ENCODE measurements around the gene NUP58. TPM values are rescaled to one million over a fixed set of nuclear protein-coding genes. Genes with fewer than 3 reads are reported as not detected.

Gene NUP58
- total and polyA plus RNA-seq, 4 donors: 25.6 to 82.5 (median 54.0) TPM

- no peak for ATAC-seq (ENCODE audit: insufficient read depth, low FRiP score)
- Histone ChIP-seq H3K27ac (ENCODE audit: low read depth in 1 of 2, low read length in 1 of 2) (no peak overlapping the region), H3K27me3 (ENCODE audit: control insufficient read depth in 3 of 3, insufficient read depth in 3 of 3, low read length in 2 of 3) (peaks cover 2 to 6% (median 3%) of the 10 kb centered on the region in 3 donors), H3K9ac (ENCODE audit: insufficient read depth in 1 of 2, low read length in 2 of 2) (no peak overlapping the region), H3K36me3 (ENCODE audit: control insufficient read depth in 4 of 4, insufficient read depth in 4 of 4, low read length in 4 of 4) (no peaks in the 10 kb centered on the region), H3K4me1 (ENCODE audit: control insufficient read depth in 5 of 5, insufficient read depth in 5 of 5, low read length in 5 of 5) (no peaks in the 10 kb centered on the region), H3K9me3 (ENCODE audit: control insufficient read depth in 4 of 4, insufficient read depth in 3 of 4, low read length in 3 of 4) (peaks cover 0 to 3% (median 0%) of the 10 kb centered on the region in 4 donors), H3K4me3 (no peak overlapping the region)
- TF ChIP-seq, protein P1, sequence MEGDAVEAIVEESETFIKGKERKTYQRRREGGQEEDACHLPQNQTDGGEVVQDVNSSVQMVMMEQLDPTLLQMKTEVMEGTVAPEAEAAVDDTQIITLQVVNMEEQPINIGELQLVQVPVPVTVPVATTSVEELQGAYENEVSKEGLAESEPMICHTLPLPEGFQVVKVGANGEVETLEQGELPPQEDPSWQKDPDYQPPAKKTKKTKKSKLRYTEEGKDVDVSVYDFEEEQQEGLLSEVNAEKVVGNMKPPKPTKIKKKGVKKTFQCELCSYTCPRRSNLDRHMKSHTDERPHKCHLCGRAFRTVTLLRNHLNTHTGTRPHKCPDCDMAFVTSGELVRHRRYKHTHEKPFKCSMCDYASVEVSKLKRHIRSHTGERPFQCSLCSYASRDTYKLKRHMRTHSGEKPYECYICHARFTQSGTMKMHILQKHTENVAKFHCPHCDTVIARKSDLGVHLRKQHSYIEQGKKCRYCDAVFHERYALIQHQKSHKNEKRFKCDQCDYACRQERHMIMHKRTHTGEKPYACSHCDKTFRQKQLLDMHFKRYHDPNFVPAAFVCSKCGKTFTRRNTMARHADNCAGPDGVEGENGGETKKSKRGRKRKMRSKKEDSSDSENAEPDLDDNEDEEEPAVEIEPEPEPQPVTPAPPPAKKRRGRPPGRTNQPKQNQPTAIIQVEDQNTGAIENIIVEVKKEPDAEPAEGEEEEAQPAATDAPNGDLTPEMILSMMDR (IDR thresholded peaks at IDR 0.05; ENCODE audit: control extremely low read depth, extremely low read depth): no peak
- no peak for DNase-seq
- 79 to 80% methylated on average over 4 of the region's 4 CpGs for WGBS, 2 donors
Measured at GRCh38 chr13:25380082-25380481, 78.7 kb downstream of the NUP58 start.

GRCh38 chr13:25380741-25381324 is 79.4 kb downstream of the NUP58 start:
- H3K36me3 ChIP-seq (ENCODE audit: control insufficient read depth in 4 of 4, insufficient read depth in 4 of 4, low read length in 4 of 4): no peaks in the 10 kb centered on the region
- no peak overlapping the region for H3K27ac ChIP-seq (ENCODE audit: low read depth in 1 of 2, low read length in 1 of 2)
- H3K9me3 ChIP-seq (ENCODE audit: control insufficient read depth in 4 of 4, insufficient read depth in 3 of 4, low read length in 3 of 4): peaks cover 0 to 3% (median 0%) of the 10 kb centered on the region in 4 donors
- WGBS, 2 donors: 61 to 80% methylated on average over 7 of the region's 7 CpGs
- H3K27me3 ChIP-seq (ENCODE audit: control insufficient read depth in 3 of 3, insufficient read depth in 3 of 3, low read length in 2 of 3): peaks cover 0 to 5% (median 0%) of the 10 kb centered on the region in 3 donors
- TF ChIP-seq, protein P1 (IDR thresholded peaks at IDR 0.05; ENCODE audit: control extremely low read depth, extremely low read depth): no peak
- H3K4me1 ChIP-seq (ENCODE audit: control insufficient read depth in 5 of 5, insufficient read depth in 5 of 5, low read length in 5 of 5): no peaks in the 10 kb centered on the region
- H3K9ac ChIP-seq (ENCODE audit: insufficient read depth in 1 of 2, low read length in 2 of 2): no peak overlapping the region
- no peak for DNase-seq
- no peak overlapping the region for H3K4me3 ChIP-seq
- ATAC-seq (ENCODE audit: insufficient read depth, low FRiP score): no peak

DNA sequence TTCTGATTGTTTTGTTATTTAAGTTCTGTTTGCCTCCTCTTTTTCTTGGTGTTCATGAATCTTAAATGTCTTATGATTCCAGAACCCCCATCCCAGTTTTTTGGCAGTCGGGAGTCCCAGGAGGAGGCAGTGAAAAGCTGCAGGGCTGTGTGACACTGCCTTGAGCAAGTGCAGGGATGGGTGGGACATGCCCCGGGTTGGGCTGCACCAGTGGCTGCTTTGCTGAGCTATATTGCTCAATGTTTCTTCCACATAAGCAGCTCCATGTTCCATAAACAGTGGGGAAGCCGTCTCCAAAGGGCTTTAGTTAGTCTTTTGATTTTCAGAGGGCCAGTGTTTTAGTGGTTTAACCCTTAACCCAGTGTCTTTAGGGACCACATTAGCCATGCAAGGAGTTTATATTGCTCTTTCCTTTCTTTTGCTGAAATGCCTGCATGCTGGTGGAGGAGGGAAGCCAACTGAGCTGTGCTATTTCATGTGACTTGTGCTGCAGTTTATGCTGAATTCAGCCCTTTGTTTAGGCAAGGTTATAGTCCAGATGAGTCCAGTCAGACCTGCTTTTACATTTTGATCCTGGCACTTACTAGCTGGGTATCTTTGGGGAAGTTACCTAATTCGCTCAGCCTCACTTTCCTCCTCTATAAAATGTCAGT is 83.5 kb downstream of the NUP58 start:
- no peaks in the 10 kb centered on the region for H3K4me1 ChIP-seq (ENCODE audit: control insufficient read depth in 5 of 5, insufficient read depth in 5 of 5, low read length in 5 of 5)
- H3K9me3 ChIP-seq (ENCODE audit: control insufficient read depth in 4 of 4, insufficient read depth in 3 of 4, low read length in 3 of 4): peaks cover 0 to 5% (median 0%) of the 10 kb centered on the region in 4 donors
- no peak for DNase-seq
- H3K4me3 ChIP-seq: no peak overlapping the region
- no peaks in the 10 kb centered on the region for H3K36me3 ChIP-seq (ENCODE audit: control insufficient read depth in 4 of 4, insufficient read depth in 4 of 4, low read length in 4 of 4)
- 52 to 65% methylated on average over 4 of the region's 4 CpGs for WGBS, 2 donors
- H3K9ac ChIP-seq (ENCODE audit: insufficient read depth in 1 of 2, low read length in 2 of 2): no peak overlapping the region
- peaks cover 0 to 5% (median 0%) of the 10 kb centered on the region in 3 donors for H3K27me3 ChIP-seq (ENCODE audit: control insufficient read depth in 3 of 3, insufficient read depth in 3 of 3, low read length in 2 of 3)
- TF ChIP-seq, protein P1 (IDR thresholded peaks at IDR 0.05; ENCODE audit: control extremely low read depth, extremely low read depth): no peak
- no peak for ATAC-seq (ENCODE audit: insufficient read depth, low FRiP score)
- no peak overlapping the region for H3K27ac ChIP-seq (ENCODE audit: low read depth in 1 of 2, low read length in 1 of 2)

Measured in lung (tissue), 12 donors.